Activated CD4-positive, alpha-beta T cell treated with anti-CD3 and anti-CD28 coated beads, Interleukin-2, amount 50 U/mL, for 16 hours (primary cell): ENCODE results near the gene C11orf97.
"Not testable (repeated sequence)": the region's sequence is repeated elsewhere in the genome, so short reads cannot be mapped to it uniquely, and the experiment has no call there.

Experiments
- DNase-seq: peaks from one replicate; pipeline ENCODE4 v3.0.0-alpha.2; 2020

Gene C11orf97

DNA sequence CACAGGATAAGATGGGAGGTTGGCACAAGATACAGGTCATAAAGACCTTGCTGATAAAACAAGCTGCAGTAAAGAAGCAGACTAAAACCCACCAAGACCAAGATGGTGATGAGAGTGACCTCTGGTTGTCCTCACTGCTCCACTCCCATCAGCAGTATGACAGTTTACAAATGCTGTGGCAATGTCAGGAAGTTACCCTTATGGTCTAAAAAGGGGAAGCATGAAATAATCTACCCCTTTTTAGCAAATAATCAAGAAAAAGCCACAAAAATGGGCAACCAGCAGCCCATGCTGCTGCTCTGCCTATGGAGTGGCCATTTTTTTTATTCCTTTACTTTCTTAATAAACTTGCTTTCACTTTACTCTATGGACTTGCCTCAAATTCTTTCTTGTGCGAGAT, 46.2 kb downstream of the C11orf97 start:
- no peak for DNase-seq

GRCh38 chr11:94558932-94559331, 46.7 kb downstream of the C11orf97 start:
- no peak for DNase-seq

GRCh38 chr11:94559361-94559760, 47.1 kb downstream of the C11orf97 start:
- DNase-seq = no peak

GRCh38 chr11:94560834-94561233, 48.6 kb downstream of the C11orf97 start:
- DNase-seq = no peak

- no peak for DNase-seq
Measured at GRCh38 chr11:94563176-94563847, 51.1 kb downstream of the C11orf97 start.

DNA sequence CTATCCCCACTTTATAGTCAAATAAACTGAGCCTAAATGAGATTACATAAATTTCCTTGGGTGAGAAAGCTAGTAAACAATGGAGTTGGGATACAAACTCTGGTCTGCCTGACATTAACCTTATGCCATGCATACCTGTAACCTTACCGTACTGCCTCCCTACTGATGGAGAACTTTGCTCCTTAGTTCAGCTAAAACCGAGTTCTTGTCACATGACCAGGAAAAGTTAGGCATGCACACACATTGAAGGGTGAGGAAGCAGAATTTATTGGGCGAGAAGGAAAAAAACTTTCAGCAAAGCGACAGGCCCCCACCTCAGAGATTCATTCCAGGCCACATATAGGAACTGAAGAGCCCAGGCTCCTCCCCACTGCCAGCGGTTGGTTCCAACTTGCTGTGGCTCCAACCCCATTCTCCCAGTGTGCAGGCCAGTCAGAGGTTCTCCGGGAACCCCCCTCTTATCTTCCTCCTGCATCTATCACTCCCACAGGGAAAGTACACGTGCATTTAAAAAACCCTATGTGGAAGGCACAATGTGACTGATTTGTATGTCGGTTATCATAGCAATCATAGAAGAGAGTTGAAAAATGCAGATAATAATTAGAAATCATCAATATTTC, 51.7 kb downstream of the C11orf97 start:
- DNase-seq = no peak

- DNase-seq = no peak
Measured at GRCh38 chr11:94567181-94567670, 55.0 kb downstream of the C11orf97 start, which contains the start of gene PIWIL4. PIWIL4 (plus strand) TSS chr11:94567368; CDS start chr11:94567519, 151 bp downstream.

DNA sequence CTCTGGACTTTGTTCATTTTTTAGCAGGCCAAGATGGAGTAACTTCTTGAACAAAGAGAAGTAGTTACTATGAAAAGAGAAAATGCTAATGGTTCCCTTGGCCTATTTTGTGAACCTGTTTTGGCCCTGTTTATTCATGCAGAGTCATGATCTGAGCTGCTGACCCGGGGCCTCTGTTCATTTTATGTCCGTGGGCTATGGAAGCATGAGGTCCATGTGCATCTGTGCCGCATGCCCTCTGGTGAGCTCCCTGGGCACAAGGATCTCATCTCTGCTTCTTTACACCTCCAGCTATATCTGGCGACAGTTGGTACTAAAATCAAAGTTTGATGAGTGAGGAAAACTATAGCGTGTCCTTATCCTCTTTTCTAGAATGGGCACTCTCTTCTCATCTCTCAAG, 55.9 kb downstream of the C11orf97 start:
- DNase-seq = no peak

DNA sequence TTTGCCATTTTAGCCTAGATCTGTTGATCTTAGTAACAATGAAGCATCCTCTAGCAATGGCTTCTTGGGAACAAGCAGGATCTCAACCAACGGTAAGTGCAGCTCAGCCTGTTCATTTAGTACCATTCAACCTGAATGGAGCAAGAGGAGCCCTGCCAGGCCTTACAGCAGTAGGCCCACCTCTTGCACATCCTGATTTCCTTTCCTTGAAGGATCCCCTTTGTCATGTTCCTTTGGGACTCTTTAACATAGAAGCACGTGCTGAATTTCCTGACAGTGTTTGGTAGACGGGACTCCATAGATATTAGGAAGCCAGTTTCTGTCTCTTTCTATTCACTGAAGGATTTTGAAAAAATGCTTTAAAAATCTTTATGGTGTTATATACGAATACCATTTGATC, 56.5 kb downstream of the C11orf97 start:
- no peak for DNase-seq

- not testable (repeated sequence) for DNase-seq
Measured at GRCh38 chr11:94572975-94573374, 60.7 kb downstream of the C11orf97 start.

- no peak for DNase-seq
Measured at GRCh38 chr11:94574193-94574961, 62.1 kb downstream of the C11orf97 start.

DNA sequence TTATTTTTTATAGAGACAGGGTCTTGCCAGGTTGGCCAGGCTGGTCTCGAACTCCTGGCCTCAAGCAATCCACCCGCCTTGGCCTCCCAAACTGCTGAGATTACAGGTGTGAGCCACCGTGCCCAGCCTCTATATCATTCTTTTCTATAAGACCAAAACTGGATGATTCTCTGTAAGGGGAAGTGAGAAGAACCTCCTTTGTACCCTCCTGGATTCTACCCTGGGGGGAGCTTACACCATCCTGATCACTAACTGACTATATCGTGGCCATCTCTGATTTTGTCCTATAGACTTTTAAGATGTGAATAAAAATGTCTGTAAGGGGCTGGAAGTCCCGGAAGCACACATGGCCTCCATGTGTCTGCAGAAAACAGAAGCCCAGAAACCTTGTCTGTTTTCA, 64.0 kb downstream of the C11orf97 start:
- no peak for DNase-seq

DNA sequence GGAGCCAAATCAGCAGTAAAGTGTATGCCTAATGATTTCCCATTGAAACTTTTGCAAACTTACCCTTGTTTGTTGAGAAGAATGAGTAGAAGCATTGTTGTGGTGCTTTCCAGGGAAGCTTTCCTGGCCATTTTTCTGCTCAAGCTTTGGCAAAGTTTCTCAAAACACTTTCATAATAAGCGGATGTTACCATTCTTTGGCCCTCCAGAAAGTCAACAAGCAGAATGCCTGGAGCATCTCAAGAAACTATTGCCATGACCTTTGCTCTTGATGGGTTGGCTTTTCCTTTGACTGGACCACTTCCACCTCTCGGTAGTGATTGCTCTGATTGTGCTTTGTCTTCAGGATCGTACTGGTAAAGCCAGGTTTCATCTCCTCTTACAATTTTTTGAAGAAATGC, 65.6 kb downstream of the C11orf97 start:
- no peak for DNase-seq
